GM18502 (cell line): ENCODE data around the gene CPEB2.

Experiments used
- ATAC-seq: cut with Tn5 transposase; IDR thresholded peaks from one replicate; pipeline ENCODE4 v1.9.1; 2021; ENCODE audit warnings: mild to moderate bottlenecking; ENCODE audit not compliant: unreplicated experiment, poor library complexity

Gene CPEB2

DNA sequence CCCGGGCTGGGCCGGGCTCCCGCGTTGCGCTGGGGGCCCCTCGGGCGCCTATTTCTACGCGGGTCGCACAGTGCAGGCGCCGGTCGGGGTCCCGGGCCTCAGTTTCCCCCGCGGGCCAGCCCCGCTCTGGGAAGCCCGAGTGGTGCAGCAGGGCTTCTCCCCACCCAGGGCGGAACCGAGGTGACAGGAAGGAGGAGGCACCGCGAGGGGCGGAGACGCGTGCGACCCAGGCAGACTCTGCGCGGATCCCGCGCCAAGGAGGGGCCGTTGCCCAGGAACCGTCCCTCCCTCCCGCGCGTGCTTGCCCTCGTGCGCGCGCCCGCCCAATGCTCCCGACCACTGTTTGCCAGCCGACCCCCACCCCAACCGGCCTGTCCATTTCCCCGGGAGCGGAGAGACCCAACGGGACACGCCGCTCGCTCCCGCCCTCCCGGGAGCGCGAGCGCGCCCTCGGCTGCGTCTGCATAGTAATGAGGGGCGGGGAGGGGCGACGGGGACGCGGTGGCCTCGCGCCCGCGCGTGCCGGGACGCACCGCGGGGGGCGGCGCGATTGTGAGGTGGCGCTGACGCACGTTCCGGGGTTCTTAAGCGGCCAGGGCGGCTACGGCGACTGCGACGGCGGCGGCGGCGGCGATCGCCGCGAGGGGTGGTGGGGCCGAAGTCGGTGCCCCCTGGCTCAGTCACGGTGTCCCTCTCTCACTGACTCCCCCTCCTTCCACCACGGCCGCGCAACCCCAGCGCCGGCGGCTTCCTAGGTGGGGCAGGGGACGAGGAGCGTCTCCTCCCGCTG, at the start of gene CPEB2:
CPEB2 (plus strand) TSS at position 613 of the 790 bp plus-strand sequence. CDS start 193 bp downstream, outside the sequence.
- peak; percentile 71 for ATAC-seq

DNA sequence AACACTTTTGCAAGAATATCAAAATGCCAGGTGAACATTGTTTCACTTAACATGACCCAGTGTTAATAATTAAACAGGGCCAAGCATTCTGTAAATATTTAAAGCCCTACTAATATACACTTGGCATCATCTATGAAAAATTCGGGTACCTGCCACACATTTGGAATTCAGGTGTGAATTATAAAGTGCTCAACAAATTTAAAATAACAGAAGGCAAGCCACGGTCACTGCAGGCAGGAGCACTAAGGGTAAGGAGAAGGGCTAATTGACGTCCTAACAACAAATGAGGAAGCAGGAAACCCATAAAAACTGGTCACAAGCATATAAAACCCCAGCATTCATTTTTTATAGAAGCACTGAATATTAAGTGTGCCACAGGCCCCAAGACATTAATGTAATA, 43.8 kb upstream of the CPEB2 start:
- ATAC-seq, result no peak

DNA sequence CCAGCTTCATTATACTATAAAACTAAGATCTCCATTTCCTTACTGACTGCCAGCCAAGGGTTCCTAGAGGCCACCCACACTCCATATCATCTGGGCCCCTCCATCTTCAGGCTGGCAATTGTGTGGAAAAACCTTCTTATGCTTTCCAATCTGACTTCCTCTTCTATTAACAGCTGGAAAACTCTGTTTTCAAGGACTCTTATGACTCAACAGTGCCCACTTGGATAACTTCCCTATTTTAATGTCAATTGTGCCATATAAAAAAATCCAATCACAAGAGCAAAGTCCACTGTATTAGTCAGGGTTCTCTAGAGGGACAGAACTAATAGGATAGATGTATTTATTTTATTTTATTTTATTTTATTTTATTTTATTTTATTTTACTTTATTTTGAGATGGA, 41.0 kb upstream of the CPEB2 start:
- ATAC-seq, result no peak

DNA sequence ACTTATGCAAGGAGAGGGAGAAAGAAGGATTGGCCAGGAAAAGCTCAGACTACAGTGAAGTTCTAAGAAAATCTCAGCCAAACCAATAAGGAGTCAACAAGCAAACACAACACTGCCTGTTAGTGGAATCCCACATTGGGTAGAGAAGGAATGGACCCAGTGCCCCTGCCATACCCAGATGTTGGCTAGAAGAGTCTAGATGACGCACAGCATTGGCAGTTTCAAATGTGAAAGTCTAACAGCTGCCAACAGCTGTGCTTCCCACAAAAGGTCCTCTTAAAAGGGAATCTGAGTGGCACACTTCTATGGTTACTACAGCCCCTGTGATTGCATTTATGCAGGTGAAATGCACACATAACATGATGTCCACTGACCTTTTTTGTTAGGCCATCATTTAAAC, 37.2 kb upstream of the CPEB2 start:
- ATAC-seq, result no peak

DNA sequence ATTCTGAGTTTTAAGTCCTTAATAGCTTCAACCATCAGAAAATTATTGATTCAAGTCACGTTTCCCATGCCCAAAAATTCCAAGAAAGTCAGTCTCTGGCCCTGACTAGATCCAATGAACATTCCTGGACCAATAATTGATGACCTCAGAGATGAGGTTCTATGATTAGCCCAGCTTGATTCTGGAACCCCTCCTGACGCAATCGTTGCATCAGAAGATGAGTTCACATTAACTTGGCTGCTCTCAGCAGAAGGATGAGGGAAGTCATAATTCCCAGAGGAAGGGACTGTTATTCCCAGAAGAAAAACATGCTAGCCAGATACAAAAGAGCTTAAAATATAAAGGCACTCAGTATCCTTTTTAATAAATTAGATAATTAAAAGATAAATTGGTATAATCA, 34.3 kb upstream of the CPEB2 start:
- no peak for ATAC-seq

DNA sequence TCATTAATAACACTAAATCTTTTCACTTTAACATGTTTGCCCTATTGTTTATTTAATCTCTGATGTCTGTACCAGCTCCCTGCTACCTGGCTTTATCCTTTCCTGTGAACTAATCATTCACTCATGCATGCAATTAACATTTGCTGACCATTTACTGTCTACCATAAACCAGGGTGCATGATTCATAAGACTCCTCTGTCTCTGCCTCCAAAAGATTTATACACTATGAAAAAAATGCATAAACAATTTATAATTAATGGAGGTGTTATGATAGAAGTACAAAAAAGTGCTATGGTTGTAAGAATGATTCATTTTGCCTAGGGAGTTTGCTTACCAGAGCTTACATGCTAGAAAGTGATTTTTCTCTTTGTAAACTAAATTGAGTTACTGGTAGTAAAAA, 24.5 kb upstream of the CPEB2 start:
- no peak for ATAC-seq

DNA sequence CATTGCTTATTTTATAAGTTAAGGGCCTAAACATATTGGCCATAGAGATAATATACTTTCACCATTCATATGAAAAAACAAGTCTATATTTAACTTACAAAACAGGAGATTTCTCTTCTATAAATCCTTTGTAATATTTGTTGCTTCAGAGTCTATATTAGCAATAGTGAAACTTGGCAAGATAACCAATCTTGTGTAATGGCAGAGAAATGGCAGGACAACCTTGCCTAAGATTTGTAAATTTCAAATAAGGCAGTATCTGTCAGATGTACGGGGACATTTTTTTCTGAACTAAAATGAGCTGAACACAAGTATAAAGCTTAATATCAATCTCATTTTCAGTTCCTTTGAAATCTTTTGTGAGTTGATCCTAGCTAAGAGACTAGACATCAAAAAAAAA, 17.8 kb upstream of the CPEB2 start:
- ATAC-seq, result no peak

DNA sequence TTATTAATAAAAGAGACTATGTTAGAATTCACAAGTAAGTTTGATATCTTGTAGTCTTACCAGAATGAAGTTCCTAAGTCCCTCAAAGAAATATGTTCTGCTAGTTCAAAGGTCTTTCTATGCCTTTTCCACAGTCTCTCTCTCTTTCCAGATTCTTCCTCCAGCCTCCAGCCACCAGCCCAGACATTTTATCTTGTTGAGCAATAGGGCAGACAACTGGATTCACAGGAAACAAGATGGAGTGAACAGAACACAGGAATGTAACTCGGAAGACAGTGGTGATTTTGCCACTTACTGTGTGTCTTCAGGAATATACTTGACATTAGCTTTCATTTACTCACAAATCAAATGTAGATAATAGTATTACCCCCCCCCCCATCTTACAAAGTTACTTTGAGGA, 17.1 kb upstream of the CPEB2 start:
- no peak for ATAC-seq

DNA sequence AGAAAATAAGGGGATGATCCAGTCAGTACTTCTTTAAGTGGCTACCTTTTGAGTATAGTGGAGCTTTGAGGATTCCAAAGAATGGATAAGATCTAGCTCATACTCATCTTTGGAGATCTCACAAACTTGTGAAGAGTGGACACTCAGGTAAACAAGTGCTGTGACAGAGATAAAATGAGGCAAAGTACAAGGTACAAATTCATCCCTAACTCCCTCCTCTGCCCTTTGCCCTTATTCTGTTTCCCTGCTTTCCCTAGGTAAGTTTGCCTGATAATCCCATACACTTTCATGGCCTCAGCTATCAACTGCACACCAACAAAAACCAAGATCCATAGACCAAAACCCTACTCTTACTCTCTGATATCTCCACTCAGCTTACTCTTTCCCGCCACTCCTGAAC, 16.4 kb upstream of the CPEB2 start:
- no peak for ATAC-seq

DNA sequence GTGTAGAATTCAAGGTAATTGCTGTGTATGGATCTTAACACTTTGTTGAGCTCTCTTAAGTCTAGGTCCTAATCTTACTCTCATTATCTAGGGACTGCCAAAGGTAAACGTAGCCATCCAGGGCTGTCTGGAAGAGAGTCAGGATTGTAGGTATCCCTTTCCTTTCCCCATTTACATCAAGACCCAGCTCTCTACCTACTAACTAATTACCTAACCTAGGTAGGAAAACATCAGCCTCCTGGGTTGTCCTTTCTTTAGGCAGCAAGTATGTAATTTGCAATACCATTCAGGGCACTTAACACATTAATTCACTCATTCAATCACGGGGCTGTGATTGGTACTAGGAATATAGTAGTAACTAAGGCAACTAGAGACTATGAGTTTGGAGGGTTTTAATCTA, 15.2 kb upstream of the CPEB2 start:
- ATAC-seq, result no peak

DNA sequence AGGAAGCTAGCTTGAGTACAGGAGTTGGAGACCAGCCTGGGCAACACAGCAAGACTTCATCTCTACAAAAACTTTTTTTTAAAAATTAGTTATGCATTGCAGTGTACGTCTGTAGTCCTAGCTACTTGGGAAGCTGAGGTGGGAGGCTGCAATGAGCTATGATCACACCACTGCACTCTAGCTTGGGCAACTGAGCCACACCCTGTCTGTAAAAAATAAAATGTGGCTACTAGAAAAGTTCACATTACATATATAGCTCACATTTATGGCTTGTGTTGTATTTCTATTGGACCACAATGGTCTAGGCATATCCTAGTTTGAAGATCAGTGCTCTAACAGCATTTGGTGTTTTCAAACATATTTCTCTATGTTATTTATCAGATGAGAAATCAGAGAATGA, 11.8 kb upstream of the CPEB2 start:
- ATAC-seq, result no peak

DNA sequence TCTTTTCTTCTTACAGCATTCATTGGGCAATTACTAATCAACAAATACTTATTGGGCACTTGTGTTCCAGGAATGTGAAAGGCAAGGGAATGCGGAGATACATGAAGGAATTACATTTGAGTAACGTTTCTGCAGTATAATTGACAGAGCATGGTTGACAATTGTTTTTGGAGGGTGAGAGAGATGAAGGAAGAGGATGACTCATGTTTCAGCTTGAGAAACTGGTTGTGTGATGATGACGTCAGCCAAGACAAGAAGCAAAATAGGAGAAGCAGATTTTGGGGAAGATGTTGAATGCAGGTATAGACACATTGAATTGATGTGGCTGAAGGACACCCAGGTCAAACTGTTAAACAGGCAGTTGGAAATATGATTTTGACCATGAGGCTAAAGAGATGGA, 8.0 kb upstream of the CPEB2 start:
- no peak for ATAC-seq

DNA sequence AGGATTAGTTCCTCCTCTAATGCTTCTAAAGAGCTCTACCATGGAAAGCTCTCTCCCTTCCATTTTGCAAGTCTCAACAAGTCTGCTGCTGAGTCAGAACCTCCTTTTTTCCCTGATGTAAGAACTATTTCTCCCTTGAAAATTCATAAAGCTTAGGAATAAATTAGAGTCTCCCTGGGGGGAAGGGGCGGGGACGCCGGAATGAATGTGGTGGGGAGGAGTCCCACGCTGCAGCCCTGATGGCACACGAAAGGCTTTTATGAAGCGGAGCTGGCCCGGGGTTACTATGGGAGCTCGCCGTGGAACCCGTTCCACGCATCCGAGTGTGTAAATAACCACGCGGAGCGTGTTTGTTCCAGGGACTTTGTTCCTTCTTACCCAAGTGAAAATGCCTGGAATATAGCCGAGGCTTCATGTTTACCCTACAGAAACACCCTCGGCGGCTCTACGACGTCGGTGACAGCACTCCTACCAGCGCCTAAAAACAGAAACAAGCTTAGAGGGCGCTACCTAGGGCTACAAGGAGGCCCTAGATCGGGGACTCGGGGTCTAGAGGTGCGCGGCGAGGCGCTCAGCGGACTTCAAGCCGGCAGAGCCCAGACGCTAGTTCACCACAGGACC, 923 bp upstream of the CPEB2 start:
- peak; percentile 34 for ATAC-seq

DNA sequence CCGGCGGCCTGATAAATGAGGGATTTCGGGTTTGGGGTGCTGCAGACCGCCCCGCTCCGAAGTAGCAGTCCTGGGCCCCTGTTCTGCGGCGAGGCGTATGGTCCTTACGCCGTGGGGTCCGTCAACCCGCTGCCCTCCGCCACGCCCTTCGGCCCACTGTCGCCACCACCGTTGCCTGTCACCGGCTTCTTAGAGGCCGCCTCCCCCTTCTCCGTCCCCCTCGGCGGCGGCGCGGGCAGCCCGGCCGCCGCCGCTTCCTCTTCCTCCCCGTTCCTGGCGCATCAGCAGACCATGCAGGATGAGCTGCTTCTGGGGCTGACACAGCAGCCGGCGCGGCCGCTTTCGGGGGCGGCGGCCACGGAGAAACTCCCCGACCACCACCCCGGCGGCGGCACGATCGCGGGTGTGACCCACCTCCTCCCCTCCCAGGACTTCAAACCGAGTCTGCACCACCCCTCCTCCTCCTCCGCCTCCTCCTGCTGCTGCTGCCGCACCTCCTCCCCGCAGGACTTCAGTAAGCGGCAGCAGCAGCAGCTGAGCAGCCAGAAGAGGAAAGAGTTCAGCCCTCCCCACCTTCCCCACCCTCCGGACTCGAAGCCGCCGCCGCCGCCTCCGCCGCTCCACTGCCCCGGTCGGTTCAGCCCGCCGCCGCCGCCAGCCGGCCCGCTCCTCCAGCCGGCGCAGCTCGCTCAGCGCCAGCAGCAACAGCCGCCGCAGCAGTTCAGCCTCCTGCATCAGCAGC, 549 bp downstream of the CPEB2 start:
- peak; percentile 26 for ATAC-seq

DNA sequence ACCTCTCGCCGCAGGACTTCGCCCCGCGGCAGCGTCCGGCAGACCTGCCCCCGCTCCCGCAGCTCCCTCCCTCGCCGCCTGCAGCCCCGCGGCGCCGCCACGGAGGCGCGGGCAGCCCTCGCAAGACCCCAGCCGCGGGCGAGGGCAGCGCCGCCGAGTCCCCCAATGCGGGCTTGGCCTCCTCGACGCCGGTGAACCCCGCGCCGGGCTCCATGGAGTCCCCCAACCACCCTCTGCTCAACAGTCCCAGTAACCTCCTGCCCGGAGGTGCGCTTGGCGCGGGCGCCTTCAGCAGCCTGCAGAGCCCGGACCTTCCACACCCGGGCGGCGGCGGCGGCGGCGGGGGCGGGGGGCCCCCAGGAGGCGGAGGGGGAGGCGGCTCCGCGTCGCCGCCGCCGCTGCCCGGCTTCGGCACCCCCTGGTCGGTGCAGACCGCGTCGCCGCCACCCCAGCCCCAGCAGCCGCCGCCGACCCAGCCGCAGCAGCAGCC, 1.2 kb downstream of the CPEB2 start:
- ATAC-seq, result peak; percentile 12

DNA sequence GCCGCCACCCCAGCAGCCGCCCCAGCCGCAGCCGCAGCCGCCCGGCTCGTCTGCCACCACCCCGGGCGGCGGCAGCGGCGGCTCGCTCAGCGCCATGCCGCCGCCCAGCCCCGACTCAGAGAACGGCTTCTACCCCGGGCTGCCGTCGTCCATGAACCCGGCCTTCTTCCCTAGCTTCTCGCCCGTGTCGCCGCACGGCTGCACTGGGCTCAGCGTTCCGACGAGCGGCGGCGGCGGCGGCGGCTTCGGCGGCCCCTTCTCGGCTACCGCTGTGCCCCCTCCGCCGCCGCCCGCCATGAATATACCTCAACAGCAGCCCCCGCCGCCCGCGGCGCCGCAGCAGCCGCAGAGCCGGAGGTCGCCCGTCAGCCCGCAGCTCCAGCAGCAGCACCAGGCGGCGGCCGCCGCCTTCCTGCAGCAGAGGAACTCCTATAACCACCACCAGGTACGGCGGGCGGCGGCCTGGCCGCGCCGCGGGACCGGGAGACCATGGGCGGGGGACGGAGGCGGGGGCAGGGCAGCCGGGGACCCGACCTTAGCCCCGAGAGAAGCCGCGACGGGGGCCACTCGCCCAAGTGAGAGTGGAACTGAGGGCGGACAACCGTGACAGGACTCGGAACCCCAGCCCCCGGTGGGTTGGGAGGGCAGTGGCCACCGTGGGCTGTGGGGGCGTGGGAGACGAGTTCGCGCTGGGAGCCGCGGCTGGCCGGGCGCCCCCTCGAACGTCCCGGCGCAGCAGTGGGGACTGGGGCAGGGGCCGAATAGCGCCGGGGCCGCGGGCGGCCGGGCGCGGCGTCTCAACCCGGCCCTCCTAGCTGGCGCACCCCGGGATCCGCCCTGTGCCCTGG, 1.8 kb downstream of the CPEB2 start:
- ATAC-seq, result no peak

DNA sequence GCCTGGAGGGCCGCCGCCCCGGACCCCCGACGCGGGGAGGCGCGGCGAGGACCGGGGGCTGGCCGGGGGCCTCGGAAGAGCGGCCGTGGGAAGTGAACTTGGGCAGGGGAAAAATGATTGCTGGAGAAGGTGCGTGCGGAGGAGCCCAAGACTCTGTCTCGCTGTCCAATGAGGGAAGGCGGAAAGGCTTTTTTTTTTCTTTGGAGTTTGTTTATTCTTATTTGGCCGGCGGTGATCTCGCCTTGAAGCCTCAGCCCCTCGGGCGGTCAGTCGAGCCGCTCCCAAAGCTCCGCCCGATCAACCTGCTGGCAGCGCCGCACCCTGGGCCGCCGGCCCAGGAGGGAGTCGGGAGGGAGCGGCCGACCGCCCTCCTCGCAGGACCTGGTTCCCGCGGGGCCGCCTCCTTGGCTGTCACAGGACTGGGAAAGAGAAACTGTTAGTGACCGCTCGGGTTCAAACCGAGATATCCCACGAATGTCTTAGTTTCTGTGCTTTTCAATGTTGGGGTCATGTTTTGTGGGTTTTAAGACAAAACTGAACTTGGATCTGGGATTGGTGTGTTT, 2.5 kb downstream of the CPEB2 start:
- ATAC-seq, result peak; percentile 8

DNA sequence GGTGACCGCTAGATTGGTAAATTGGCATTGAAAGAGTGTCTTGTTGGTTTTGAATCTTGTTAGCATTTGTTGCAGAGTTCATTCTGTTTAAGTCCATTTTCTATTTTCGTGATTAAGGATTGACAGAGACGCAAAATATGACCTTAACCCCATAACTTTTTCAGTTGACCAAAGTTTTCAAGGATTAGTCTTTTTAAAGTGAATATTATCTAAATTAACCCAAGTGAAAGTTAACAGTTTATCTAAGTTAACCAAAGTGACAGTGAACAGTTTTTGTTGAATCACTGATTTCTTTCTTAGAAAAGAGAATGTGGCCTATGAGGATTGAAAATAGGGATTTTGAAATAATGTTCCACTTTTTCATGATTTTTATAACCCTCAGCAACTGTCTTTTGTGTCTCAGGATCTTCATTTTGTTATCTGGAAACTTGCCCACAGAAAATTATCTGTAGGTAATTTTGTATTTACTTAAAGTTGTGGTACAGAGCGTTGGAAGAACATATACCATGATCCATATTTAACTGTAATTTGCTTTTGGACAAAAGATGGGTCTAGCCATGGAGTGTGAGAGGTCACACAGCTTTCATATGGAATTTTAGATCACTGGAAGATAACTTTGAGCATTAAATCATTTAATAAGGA, 3.3 kb downstream of the CPEB2 start:
- no peak for ATAC-seq

DNA sequence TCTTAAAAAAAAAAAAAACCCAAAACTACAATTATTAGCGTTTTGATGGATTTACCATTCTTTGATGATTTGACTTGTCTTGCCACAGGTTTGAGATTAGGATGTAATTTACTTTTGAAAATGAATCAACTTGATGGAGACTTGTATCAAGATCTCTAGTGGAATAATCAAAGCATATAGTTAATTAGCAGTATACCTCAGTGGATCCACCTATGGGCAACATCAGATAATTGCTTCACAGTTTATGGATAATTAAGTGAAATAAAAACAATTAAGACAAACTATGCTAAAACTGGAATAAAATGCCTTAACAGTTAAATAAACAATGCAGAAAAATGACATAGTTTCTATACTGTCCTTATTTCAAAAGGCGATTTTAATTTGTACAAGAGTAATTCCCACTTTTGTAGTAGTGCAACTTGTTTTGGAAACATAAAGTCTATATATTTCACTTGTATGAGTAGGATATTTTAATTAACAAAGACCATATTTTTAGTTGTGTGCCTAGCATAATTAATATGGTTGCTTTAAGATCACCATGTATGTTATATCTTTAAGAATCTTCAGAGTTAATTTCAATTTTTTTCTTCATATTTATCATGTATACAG, 4.2 kb downstream of the CPEB2 start:
- ATAC-seq, result no peak
